GM12872 (cell line): ENCODE measurements around the gene IFT25.

ENCODE experiments used
- TF ChIP-seq, protein P1 (sequence below): IDR thresholded peaks from 3 replicates; pipeline ENCODE4 v1.5.1; 2011; ENCODE audit warnings: low read depth, mild to moderate bottlenecking, low read length, moderate library complexity; ENCODE audit not compliant: insufficient read depth

IFT25 gene

DNA sequence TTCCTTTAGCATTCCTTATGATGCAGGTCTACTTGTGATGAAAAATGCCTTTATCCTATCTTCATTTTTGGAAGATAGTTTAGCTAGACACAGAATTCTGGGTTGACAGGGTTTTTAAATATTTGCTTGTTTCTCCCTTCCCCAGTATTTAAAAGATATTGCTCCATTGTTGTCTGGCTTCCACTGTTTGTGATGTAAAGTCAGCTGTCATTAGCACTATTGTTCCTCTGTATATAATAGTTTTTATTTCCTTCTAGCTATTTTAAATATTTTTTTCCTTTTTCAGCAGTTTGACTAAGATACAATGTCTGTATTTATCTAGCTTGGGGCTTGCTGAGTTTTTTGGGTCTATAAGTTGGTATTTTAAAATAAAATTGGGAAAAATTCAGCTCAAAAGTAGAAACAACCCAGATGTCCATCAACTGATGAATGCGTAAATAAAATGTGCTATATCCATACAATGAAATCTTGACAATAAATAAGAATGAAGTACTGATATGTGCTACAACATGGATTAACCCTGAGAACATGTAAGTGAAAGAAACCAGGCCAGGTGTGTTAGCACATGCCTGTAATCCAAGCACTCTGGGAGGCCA lies 11.2 kb downstream of the IFT25 start:
- TF ChIP-seq, protein P1, sequence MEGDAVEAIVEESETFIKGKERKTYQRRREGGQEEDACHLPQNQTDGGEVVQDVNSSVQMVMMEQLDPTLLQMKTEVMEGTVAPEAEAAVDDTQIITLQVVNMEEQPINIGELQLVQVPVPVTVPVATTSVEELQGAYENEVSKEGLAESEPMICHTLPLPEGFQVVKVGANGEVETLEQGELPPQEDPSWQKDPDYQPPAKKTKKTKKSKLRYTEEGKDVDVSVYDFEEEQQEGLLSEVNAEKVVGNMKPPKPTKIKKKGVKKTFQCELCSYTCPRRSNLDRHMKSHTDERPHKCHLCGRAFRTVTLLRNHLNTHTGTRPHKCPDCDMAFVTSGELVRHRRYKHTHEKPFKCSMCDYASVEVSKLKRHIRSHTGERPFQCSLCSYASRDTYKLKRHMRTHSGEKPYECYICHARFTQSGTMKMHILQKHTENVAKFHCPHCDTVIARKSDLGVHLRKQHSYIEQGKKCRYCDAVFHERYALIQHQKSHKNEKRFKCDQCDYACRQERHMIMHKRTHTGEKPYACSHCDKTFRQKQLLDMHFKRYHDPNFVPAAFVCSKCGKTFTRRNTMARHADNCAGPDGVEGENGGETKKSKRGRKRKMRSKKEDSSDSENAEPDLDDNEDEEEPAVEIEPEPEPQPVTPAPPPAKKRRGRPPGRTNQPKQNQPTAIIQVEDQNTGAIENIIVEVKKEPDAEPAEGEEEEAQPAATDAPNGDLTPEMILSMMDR = no peak

DNA sequence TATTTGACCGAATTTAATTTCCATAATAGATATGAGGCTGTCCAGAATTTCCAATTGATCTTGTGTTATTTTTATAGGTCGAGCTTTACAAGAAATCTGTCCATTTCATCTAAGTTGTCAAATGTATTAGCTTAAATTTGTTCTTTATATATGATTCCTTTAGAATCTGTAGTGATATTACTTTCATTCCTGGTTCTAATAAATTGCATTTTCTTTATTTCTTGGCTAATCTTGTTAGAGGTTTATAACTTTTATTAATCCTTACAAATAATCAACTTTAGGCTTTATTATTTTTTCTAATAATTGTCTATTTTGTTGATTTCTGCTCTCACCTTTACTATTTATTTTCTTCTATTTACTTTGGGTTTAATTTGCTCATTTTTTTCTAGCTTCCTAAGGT lies 14.0 kb downstream of the IFT25 start:
- TF ChIP-seq, protein P1 = no peak

DNA sequence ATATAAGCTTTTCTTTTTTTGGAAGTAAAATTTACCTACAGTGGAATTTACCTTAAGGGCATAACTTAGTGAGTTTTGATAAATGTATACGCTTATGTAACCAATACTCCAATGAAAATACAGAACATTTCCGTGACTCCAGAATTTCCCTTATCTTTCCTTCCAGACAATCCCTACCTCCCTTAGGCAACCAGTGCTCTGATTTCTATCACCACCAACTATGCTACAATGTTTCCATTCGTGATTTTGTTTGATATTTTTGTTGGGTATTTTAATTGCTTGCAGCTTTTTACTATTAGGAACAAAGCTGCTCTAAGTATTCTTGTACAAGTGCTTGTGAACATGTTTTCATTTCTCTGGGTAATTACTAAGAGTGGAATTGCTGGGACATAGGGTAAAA lies 14.6 kb downstream of the IFT25 start:
- TF ChIP-seq, protein P1 = no peak

DNA sequence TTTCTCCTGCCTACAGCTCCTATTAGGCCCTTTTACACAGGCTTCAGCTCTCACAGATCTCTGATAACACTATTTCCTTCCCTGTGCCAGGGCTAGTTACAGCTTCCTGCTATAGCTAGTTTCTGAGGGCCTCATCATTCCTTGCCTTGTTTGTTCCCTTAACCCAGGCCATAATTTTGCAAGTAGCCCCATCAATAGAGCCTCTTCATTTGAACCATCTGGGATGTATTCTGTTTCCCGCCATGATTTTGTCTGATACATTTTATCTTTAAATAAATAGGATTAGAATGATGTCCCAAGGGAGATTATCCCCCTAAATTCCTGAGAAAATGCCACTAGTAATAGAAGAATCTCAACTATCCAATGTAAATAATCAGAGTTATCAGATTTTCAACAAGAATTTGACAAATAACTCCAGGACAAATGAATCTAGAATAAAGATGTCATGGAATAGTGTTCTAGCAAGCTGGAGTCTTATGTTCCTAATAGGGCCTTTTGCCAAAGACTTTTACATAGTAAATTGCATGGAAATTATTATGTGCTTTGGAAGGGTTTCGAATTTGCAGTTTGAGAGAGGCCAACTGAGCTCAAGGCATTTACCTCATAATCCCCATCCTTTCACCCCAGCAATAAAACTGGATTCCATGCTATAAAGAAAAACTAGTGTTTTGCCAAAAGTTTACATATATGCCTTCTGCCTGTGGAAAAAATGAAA lies 16.1 kb downstream of the IFT25 start:
- TF ChIP-seq, protein P1 = no peak

DNA sequence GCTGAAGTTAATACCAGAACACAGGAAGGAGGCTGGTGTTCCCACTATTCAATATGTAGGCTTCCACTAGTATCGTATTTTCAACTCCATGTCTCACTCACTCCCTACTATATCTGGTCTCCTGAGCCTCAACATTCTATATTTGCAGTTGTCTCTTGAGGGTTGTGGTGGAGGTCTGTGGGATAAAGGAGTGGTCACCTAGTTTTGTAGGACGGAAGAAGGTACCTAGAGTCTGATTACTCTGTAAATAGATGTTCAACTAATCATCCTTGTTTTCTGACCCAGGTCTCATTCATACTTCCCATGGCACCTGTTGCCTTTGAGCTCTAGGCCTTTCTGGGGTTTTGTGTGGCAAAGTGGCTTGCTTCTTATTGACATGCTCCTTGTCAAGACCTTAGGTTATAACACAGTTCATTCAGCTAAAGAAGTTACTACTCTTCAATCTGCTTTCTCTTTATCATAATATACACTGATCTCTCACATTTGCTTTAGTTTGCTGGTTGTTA lies 18.1 kb downstream of the IFT25 start:
- TF ChIP-seq, protein P1 = no peak

DNA sequence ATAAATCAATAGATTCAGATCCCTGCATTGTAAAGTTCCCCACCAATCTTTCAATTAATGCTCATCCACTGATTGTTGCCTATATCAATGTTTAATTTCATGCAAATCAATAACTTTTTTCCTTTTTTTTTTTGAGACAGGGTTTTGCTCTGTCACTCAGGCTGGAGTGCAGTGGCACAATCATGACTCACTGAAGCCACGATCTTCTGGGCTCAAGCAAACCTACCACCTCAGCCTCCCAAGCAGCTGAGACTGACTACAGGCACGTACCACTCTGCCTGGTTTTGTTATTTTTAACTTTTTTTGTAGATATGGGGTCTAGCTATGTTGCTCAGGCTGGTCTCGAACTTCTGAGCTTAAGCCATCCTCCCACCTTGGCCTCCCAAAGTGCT lies 25.8 kb downstream of the IFT25 start:
- TF ChIP-seq, protein P1 = no peak

DNA sequence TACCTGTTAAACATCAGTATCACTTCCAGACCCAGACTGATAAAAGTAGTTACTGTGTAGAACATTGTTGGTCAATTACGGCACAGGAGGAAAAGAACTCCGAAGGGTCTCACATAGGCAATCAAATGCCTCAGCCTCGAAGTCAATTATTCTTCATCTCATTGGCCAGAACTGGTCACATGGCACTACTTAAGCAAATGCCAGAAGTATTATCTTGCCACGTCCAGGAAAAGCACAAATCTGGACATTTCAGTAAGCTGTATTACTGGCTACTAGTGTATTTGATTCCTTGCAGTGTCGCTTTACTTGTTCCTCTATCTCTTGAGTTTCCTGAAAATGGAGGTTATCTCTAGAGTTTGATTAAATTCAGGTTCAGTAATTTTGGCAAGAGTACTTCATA lies 27.2 kb downstream of the IFT25 start:
- TF ChIP-seq, protein P1 = no peak
